Endodermal cell (in vitro differentiated cells): ENCODE results near the gene ANO1. TPM values are rescaled to one million over a fixed set of nuclear protein-coding genes. Genes with fewer than 3 reads are reported as not detected.
"Not testable (repeated sequence)": the region's sequence is repeated elsewhere in the genome, so short reads cannot be mapped to it uniquely, and the experiment has no call there.

ENCODE experiments used
- DNase-seq: peaks from one replicate; pipeline ENCODE4 v3.0.0-alpha.2; 2017
- H3K27ac ChIP-seq: 2 replicates; pipeline ENCODE4 v1.5.1; 2013; ENCODE audit warnings: mild to moderate bottlenecking, low read depth, low read length, moderate library complexity
- H3K27me3 ChIP-seq: 2 replicates; pipeline ENCODE4 v1.6.1; 2013; ENCODE audit warnings: mild to moderate bottlenecking, low read length, moderate library complexity; ENCODE audit not compliant: insufficient read depth, control insufficient read depth, poor library complexity, severe bottlenecking
- H3K36me3 ChIP-seq: 2 replicates; pipeline ENCODE4 v1.7.0; 2013; ENCODE audit warnings: mild to moderate bottlenecking, low read length, moderate library complexity; ENCODE audit not compliant: control insufficient read depth, insufficient read depth
- H3K4me1 ChIP-seq: one replicate; pipeline ENCODE4 v1.7.0; 2013; ENCODE audit warnings: low read length; ENCODE audit not compliant: control insufficient read depth, insufficient read depth
- H3K4me3 ChIP-seq: 2 replicates; pipeline ENCODE4 v1.5.1; 2013; ENCODE audit warnings: mild to moderate bottlenecking, low read length, moderate library complexity
- H3K9ac ChIP-seq: 2 replicates; pipeline ENCODE4 v1.6.1; 2013; ENCODE audit warnings: mild to moderate bottlenecking, low read length, moderate library complexity; ENCODE audit not compliant: poor library complexity, severe bottlenecking; ENCODE audit errors: extremely low read depth
- H3K9me3 ChIP-seq: 2 replicates; pipeline ENCODE4 v1.6.1; 2013; ENCODE audit warnings: mild to moderate bottlenecking, low read length, moderate library complexity; ENCODE audit not compliant: control insufficient read depth
- H3K27ac Mint-ChIP-seq: 2 replicates; pipeline ENCODE4 v1.8.0; 2020; ENCODE audit warnings: mixed read lengths
- H3K27me3 Mint-ChIP-seq: 2 replicates; pipeline ENCODE4 v1.8.0; 2021; ENCODE audit warnings: mild to moderate bottlenecking, mixed read lengths; ENCODE audit not compliant: insufficient read depth
- H3K36me3 Mint-ChIP-seq: 2 replicates; pipeline ENCODE4 v1.8.0; 2020; ENCODE audit warnings: low read depth, mixed read lengths
- H3K4me1 Mint-ChIP-seq: 2 replicates; pipeline ENCODE4 v1.8.0; 2020; ENCODE audit warnings: mixed read lengths
- H3K4me3 Mint-ChIP-seq: 2 replicates; pipeline ENCODE4 v1.8.0; 2020; ENCODE audit warnings: mild to moderate bottlenecking, moderate library complexity, mixed read lengths
- H3K9me3 Mint-ChIP-seq: 2 replicates; pipeline ENCODE4 v1.8.0; 2020; ENCODE audit warnings: mild to moderate bottlenecking, mixed read lengths
- WGBS, 2 experiments: methylation state at CpG; one replicate each; pipeline versions ENCODE4 v1.1.5 to v1.1.7; 2013; ENCODE audit warnings: missing lambda C conversion rate in 2 of 2, mixed read lengths in 1 of 2; ENCODE audit not compliant: insufficient coverage in 1 of 2, insufficient read length in 1 of 2; 5-methylcytosine and 5-hydroxymethylcytosine counted together
- total RNA-seq, 2 donors: library from RNA; stranded (reverse); fragmentation: NEBNext Ultra II Directional in 1 of 2; extraction: Animal tissue kit (Norgen Biotek cat#: 25700) in 1 of 2; gene quantifications; 2 replicates in 1 of 2; 3 replicates in 1 of 2; pipeline ENCODE4 v1.2.1, GENCODE V29; 2021
- TF ChIP-seq, protein P1 (sequence below): fragments of 200-600 bp; sonication (generic); conservative IDR thresholded peaks from 2 replicates; pipeline ENCODE4 v1.5.0; 2021; ENCODE audit warnings: antibody characterized with exemption, mild to moderate bottlenecking

ANO1 gene
- total RNA-seq, 2 donors from 2014 or later = 3.0 to 7.7 TPM

DNA sequence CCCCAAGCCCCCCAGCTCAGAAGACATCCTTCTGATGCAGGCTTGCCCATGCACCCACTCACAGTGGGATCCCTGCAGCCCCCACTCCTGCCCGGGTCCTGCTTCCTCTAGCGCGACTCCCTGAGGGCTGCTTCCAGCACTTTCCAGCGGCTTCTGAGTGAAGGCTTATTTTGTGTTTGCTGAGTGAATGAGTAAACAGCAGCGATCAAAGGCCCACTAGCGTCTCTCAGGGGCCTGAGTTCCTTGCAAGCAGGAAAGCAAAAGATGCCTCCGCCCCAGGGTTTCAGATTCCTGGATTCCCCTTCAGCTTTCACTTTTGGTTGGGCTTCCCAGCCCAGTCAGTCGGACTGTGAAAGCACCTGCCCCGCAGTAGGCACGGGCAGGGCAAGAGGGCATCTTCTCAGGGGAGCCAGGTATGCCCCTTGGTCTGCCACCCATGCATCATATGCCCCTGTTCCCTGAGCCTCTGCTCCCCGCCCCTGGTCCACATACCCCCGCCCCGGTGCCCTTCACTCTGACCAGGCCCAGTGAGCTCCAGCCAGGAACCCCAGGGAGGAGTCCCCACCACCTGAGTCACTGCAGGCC, 134.2 kb downstream of the ANO1 start:
- Histone ChIP-seq H3K36me3 (peaks cover 17% of the 10 kb centered on the region), H3K9me3 (no peaks in the 10 kb centered on the region), H3K27me3 (no peaks in the 10 kb centered on the region), H3K9ac (no peak overlapping the region), H3K4me3 (no peak overlapping the region), H3K27ac (no peak overlapping the region), H3K4me1 (peaks cover 5% of the 10 kb centered on the region)
- peak overlapping the region; percentile 23 for H3K4me3 Mint-ChIP-seq
- no peaks in the 10 kb centered on the region for H3K9me3 Mint-ChIP-seq
- peaks cover 12% of the 10 kb centered on the region for H3K36me3 Mint-ChIP-seq
- peak; percentile 86 for DNase-seq
- H3K27ac Mint-ChIP-seq = peak overlapping the region; percentile 84
- TF ChIP-seq, protein P1, sequence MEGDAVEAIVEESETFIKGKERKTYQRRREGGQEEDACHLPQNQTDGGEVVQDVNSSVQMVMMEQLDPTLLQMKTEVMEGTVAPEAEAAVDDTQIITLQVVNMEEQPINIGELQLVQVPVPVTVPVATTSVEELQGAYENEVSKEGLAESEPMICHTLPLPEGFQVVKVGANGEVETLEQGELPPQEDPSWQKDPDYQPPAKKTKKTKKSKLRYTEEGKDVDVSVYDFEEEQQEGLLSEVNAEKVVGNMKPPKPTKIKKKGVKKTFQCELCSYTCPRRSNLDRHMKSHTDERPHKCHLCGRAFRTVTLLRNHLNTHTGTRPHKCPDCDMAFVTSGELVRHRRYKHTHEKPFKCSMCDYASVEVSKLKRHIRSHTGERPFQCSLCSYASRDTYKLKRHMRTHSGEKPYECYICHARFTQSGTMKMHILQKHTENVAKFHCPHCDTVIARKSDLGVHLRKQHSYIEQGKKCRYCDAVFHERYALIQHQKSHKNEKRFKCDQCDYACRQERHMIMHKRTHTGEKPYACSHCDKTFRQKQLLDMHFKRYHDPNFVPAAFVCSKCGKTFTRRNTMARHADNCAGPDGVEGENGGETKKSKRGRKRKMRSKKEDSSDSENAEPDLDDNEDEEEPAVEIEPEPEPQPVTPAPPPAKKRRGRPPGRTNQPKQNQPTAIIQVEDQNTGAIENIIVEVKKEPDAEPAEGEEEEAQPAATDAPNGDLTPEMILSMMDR = no peak
- 62 to 72% methylated on average over 11 to 13 of the region's 13 CpGs for WGBS, 2 experiments
- H3K4me1 Mint-ChIP-seq = peaks cover 27% of the 10 kb centered on the region
- H3K27me3 Mint-ChIP-seq = no peaks in the 10 kb centered on the region

DNA sequence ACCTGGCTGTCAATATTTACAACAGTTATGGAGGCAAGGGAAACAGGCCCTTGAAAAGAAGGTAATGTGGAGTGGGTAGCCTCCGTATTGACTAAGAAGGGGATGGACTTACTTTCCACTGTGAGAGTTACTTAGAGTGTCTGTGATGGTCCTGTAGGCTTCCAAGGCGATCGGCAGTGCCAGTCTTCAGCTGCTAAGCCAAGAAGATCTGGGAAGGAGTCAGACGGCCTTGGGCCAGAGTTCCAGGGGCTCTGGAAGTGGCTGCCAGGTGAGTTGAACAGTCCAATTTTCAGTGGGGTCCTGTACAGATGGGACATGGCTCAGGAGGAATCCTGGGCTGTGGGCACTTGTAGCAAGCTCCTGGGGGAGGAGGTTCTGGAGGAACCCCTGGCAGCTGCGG, 139.3 kb downstream of the ANO1 start:
- Histone ChIP-seq H3K9ac (peak overlapping the region; percentile 95), H3K36me3 (peaks cover 12% of the 10 kb centered on the region), H3K4me3 (peak overlapping the region; percentile 87)
- not testable (repeated sequence) for H3K27ac Mint-ChIP-seq, H3K4me1 ChIP-seq, H3K27ac ChIP-seq, H3K4me3 Mint-ChIP-seq, H3K27me3 ChIP-seq, H3K27me3 Mint-ChIP-seq, H3K9me3 ChIP-seq, DNase-seq, H3K9me3 Mint-ChIP-seq
- H3K36me3 Mint-ChIP-seq = peaks cover 17% of the 10 kb centered on the region
- peaks cover 30% of the 10 kb centered on the region for H3K4me1 Mint-ChIP-seq
- WGBS, 2 experiments = 69 to 77% methylated on average over 3 to 4 of the region's 5 CpGs

DNA sequence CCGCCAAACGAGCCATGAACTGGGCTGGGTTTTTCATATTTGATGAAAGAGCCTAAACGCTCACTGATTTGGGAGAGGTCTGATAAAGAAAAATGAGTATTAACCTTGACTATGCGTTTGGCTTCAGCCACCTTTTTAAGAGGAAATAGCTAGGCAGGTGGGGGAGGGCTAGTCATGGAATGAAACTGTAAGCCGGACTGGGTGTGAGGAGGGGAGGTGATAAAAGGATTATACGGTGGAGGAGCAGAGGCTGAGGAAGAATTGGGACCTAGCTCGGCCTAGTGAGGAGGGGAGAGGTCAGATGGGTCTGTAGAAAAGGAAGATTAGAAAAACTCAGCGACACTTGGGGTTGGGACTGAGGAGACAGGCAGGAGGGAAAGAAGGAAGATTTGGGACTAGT, 140.0 kb downstream of the ANO1 start:
- H3K4me1 ChIP-seq, H3K4me3 Mint-ChIP-seq: not testable (repeated sequence)
- 22 to 54% methylated on average over 4 to 8 of the region's 8 CpGs for WGBS, 2 experiments

DNA sequence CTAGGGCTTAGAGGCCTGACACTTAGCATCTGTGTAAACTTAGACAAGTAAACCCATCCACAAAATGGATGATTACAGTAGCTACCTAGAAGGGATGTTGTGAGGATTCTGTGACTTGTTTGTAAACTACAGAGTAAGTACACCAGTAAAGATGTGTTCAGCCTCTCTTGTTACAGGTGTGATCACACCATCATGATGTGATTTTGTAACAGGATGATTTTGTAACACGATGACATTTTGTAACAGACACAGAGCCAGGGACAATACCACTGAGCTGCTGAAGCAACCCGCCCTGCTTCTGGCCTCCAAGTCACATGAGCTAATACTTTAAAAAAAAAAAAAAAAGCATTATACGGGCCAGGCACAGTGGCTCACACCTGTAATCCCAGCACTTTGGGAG, 142.0 kb downstream of the ANO1 start:
- peak overlapping the region; percentile 87 for H3K4me3 ChIP-seq
- no peaks in the 10 kb centered on the region for H3K9me3 ChIP-seq
- H3K36me3 ChIP-seq = peaks cover 3% of the 10 kb centered on the region
- no peak overlapping the region for H3K4me3 Mint-ChIP-seq
- no peak overlapping the region for H3K9ac ChIP-seq
- WGBS, 2 experiments = 35% methylated on average over 3 of the region's 3 CpGs; no CpG with 5 or more reads in 1 of the 2 experiments
- H3K36me3 Mint-ChIP-seq = peaks cover 25% of the 10 kb centered on the region
- no peaks in the 10 kb centered on the region for H3K27me3 Mint-ChIP-seq
- DNase-seq = no peak
- H3K4me1 ChIP-seq = no peaks in the 10 kb centered on the region
- TF ChIP-seq, protein P1 = no peak
- peaks cover 27% of the 10 kb centered on the region for H3K4me1 Mint-ChIP-seq
- no peak overlapping the region for H3K27ac ChIP-seq
- no peaks in the 10 kb centered on the region for H3K27me3 ChIP-seq
- H3K9me3 Mint-ChIP-seq = peaks cover 5% of the 10 kb centered on the region
- H3K27ac Mint-ChIP-seq = no peak overlapping the region

More for the DNA sequence above, 140.0 kb downstream of the ANO1 start:
- not testable (repeated sequence) for DNase-seq, H3K9me3 Mint-ChIP-seq, H3K27me3 ChIP-seq, H3K27me3 Mint-ChIP-seq, H3K36me3 ChIP-seq, H3K27ac ChIP-seq, H3K9me3 ChIP-seq, H3K27ac Mint-ChIP-seq
- H3K4me3 ChIP-seq = peak overlapping the region; percentile 87
- peaks cover 19% of the 10 kb centered on the region for H3K36me3 Mint-ChIP-seq
- peak overlapping the region; percentile 95 for H3K9ac ChIP-seq
- H3K4me1 Mint-ChIP-seq = peaks cover 26% of the 10 kb centered on the region
